GM23248 (cell line): ENCODE measurements around the gene EI24.

Source experiments
- EZH2 ChIP-seq: fragments of 200-600 bp; sonication (generic); IDR thresholded peaks from 2 replicates; pipeline ENCODE4 v1.6.1; 2018; ENCODE audit warnings: antibody characterized with exemption, mild to moderate bottlenecking; ENCODE audit not compliant: insufficient read depth, poor library complexity, severe bottlenecking
- EZH2phosphoT487 ChIP-seq: fragments of 200-600 bp; sonication (generic); IDR thresholded peaks from 2 replicates; pipeline ENCODE4 v1.6.1; 2018; ENCODE audit warnings: antibody characterized with exemption, moderate library complexity, mild to moderate bottlenecking, low read depth; ENCODE audit not compliant: insufficient read depth

GRCh38 chr11:125603207-125603606, 33.9 kb downstream of the EI24 start:
- TF ChIP-seq EZH2 (no peak), EZH2phosphoT487 (no peak)
